ENCODE data around the gene ITGAD. TPM values are rescaled to one million over a fixed set of nuclear protein-coding genes. Genes with fewer than 3 reads are reported as not detected.

Gene ITGAD
- total RNA-seq, 1 donor from 2014 or later = not detected

- H3K27me3 Mint-ChIP-seq (ENCODE audit: low read depth) = peaks cover 18% of the 10 kb centered on the region
- H3K27ac Mint-ChIP-seq (ENCODE audit: unreplicated experiment) = no peak overlapping the region
- no peak for DNase-seq (ENCODE audit: low spot score)
- H3K36me3 Mint-ChIP-seq (ENCODE audit: low read depth) = no peaks in the 10 kb centered on the region
- no peaks in the 10 kb centered on the region for H3K9me3 Mint-ChIP-seq (ENCODE audit: low read depth)
- no peak for TF ChIP-seq CTCF (IDR thresholded peaks at IDR 0.05)
- H3K4me1 Mint-ChIP-seq (ENCODE audit: low read depth) = no peaks in the 10 kb centered on the region
- no peak overlapping the region for H3K4me3 Mint-ChIP-seq (ENCODE audit: unreplicated experiment)
Measured at GRCh38 chr16:31361201-31362110, 31.7 kb upstream of the ITGAD start.

- Mint-ChIP-seq H3K36me3 (ENCODE audit: low read depth) (no peaks in the 10 kb centered on the region), H3K27me3 (ENCODE audit: low read depth) (peaks cover 18% of the 10 kb centered on the region), H3K4me1 (ENCODE audit: low read depth) (no peaks in the 10 kb centered on the region), H3K27ac (ENCODE audit: unreplicated experiment) (no peak overlapping the region), H3K4me3 (ENCODE audit: unreplicated experiment) (no peak overlapping the region), H3K9me3 (ENCODE audit: low read depth) (no peaks in the 10 kb centered on the region)
- no peak for TF ChIP-seq CTCF (IDR thresholded peaks at IDR 0.05)
- DNase-seq (ENCODE audit: low spot score) = no peak
Measured at GRCh38 chr16:31362476-31363405, 30.4 kb upstream of the ITGAD start.

GRCh38 chr16:31363721-31364120 is 29.4 kb upstream of the ITGAD start:
- no peaks in the 10 kb centered on the region for H3K4me1 Mint-ChIP-seq (ENCODE audit: low read depth)

GRCh38 chr16:31364421-31364820 is 28.7 kb upstream of the ITGAD start:
- peaks cover 18% of the 10 kb centered on the region for H3K27me3 Mint-ChIP-seq (ENCODE audit: low read depth)
- no peak overlapping the region for H3K4me3 Mint-ChIP-seq (ENCODE audit: unreplicated experiment)
- H3K4me1 Mint-ChIP-seq (ENCODE audit: low read depth) = no peaks in the 10 kb centered on the region
- TF ChIP-seq CTCF (IDR thresholded peaks at IDR 0.05) = no peak
- no peaks in the 10 kb centered on the region for H3K9me3 Mint-ChIP-seq (ENCODE audit: low read depth)
- H3K27ac Mint-ChIP-seq (ENCODE audit: unreplicated experiment) = no peak overlapping the region
- H3K36me3 Mint-ChIP-seq (ENCODE audit: low read depth) = no peaks in the 10 kb centered on the region
- no peak for DNase-seq (ENCODE audit: low spot score)

More at GRCh38 chr16:31363721-31364120, 29.4 kb upstream of the ITGAD start:
- peaks cover 18% of the 10 kb centered on the region for H3K27me3 Mint-ChIP-seq (ENCODE audit: low read depth)
- no peaks in the 10 kb centered on the region for H3K36me3 Mint-ChIP-seq (ENCODE audit: low read depth)
- DNase-seq (ENCODE audit: low spot score) = no peak
- H3K9me3 Mint-ChIP-seq (ENCODE audit: low read depth) = no peaks in the 10 kb centered on the region
- H3K27ac Mint-ChIP-seq (ENCODE audit: unreplicated experiment) = no peak overlapping the region
- no peak overlapping the region for H3K4me3 Mint-ChIP-seq (ENCODE audit: unreplicated experiment)
- TF ChIP-seq CTCF (IDR thresholded peaks at IDR 0.05) = no peak
